GM10248 (cell line): ENCODE results near the gene CENPK.
"Not testable (repeated sequence)": the region's sequence is repeated elsewhere in the genome, so short reads cannot be mapped to it uniquely, and the experiment has no call there.

Experiments
- CTCF ChIA-PET: fragments of 300-600 bp; sonication (Branson Sonifier 250); formaldehyde crosslinking; extraction: SDS; loops from one replicate; lab custom pipeline; 2021; ENCODE audit warnings: antibody characterized with exemption; lab: Yijun Ruan, JAX
- POLR2A ChIA-PET: fragments of 350-650 bp; sonication (Branson Sonifier 250); formaldehyde crosslinking; extraction: SDS; loops from one replicate; lab custom pipeline; 2020; ENCODE audit warnings: antibody characterized with exemption; lab: Yijun Ruan, JAX
- DNase-seq: peaks from one replicate; pipeline ENCODE4 v3.0.0; 2012; ENCODE audit errors: extremely low spot score
- TF ChIP-seq, protein P1 (sequence below): IDR thresholded peaks from 2 replicates; pipeline ENCODE4 v1.5.1; 2012; ENCODE audit warnings: mild to moderate bottlenecking, low read depth; ENCODE audit errors: extremely low read depth, missing control alignments, control extremely low read depth

Gene CENPK, protein sequence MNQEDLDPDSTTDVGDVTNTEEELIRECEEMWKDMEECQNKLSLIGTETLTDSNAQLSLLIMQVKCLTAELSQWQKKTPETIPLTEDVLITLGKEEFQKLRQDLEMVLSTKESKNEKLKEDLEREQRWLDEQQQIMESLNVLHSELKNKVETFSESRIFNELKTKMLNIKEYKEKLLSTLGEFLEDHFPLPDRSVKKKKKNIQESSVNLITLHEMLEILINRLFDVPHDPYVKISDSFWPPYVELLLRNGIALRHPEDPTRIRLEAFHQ

DNA sequence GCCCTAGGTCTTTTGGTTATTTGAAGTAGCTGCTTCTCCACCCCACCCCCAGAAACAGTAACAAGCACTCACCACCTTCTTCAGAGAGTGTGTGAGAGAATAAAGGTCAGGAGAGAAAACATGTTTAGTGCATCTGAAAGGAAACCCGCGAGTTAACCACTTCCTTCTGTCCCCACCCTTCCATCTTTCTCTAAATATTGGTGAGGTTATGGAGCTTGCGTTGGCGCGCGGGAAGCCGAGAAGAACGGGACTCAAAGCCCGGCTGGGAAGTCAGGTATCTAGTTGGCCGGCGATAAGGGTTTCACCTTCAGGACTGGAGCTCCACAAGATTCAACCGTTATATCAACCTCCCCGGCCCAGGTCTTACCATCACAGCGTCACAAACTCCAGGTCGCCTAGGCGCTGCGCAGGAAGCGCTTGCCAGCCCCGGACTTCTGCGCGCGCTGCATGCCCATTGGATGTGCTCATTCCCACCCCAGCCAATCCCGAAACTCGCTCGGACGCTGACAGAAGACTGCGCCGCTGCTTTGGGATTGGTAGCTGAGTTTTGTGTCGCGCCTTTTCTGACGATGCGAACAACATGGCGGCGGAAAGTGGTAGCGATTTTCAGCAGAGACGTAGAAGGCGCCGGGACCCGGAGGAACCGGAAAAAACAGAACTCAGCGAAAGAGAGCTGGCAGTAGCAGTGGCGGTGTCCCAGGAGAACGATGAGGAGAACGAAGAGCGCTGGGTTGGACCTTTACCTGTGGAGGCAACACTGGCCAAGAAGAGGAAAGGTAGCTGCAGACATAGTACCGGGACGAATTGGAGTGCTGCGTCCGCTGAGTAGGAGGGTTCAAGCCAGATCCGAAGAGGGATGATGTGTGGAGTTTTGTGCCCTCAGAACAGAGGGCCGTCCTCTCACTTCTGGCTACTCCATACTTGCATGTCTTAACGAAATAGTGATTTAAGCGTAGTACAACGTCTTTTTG lies at the start of gene CENPK, which contains the start of gene PPWD1:
TSS of gene CENPK (minus strand) at position 438 of the 971 bp plus-strand sequence. CDS start 8,261 bp downstream, outside the sequence.
TSS of gene PPWD1 (plus strand) at position 566 of the 971 bp plus-strand sequence. CDS start at position 581, 15 bp downstream.
- TF ChIP-seq, protein P1, sequence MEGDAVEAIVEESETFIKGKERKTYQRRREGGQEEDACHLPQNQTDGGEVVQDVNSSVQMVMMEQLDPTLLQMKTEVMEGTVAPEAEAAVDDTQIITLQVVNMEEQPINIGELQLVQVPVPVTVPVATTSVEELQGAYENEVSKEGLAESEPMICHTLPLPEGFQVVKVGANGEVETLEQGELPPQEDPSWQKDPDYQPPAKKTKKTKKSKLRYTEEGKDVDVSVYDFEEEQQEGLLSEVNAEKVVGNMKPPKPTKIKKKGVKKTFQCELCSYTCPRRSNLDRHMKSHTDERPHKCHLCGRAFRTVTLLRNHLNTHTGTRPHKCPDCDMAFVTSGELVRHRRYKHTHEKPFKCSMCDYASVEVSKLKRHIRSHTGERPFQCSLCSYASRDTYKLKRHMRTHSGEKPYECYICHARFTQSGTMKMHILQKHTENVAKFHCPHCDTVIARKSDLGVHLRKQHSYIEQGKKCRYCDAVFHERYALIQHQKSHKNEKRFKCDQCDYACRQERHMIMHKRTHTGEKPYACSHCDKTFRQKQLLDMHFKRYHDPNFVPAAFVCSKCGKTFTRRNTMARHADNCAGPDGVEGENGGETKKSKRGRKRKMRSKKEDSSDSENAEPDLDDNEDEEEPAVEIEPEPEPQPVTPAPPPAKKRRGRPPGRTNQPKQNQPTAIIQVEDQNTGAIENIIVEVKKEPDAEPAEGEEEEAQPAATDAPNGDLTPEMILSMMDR: no peak
- ChIA-PET CTCF (interaction anchor here (1.0 to 1.6 kb wide), 7 partner anchors 11 to 752 kb away, joined by 3 to 5 read pairs (median 4); no protein-coding TSS in a partner anchor), POLR2A (no interaction called here)
- DNase-seq: peak; percentile 93

DNA sequence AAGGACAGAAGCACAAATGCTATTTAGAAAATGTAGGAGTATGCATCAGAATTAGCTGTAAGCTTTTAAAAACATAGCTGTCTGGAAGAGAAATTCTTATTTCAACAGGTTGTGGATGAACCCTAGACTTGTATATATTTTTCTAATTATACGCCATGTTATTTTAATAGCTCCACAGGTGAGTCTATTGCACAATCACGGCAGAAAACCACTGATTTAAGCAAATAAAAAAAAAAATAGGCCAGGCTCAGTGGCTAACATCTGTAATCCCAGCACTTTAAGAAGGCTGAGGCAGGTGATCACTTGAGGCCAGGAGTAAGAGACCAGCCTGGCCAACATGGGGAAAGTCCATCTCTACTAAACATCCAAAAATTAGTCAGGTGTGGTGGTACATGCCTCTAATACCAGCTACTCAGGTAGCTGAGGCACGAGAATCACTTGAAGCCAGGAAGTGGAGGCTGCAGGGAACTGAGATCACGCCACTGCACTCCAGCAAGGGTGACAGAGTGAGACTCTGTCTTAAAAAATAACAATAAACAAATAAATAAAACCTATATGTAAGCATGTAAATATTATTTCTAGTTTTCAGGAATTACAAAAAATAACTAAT lies 49.4 kb upstream of the CENPK start:
- no peak for DNase-seq
- ChIA-PET POLR2A (interaction anchor here (0.7 kb wide), 1 partner anchor 42 kb away, joined by 3 read pairs; no protein-coding TSS in a partner anchor), CTCF (interaction anchor here (0.9 to 1.8 kb wide), 3 partner anchors 11 to 35 kb away, joined by 3 to 6 read pairs (median 5); partner anchors contain the start of gene TRIM23)
- TF ChIP-seq, protein P1: no peak

DNA sequence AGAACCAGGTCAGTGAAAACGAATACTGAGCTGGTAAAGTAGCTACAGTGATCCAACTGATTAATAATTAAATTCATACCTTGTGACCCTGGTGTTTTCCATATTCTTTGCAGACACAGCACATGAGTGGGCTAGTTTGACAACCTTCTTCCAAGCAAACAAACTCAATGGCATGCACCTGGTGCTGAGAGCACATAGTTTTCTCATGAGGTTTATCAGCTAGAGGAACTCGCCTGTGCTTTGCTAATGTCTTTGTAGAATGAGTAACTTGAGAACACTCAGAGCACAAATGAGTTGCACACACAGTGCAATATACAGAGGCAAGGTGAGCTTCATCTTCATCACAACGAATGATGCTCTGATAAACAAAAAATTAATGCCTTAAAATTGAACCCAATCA lies 48.6 kb upstream of the CENPK start:
- CTCF ChIA-PET: interaction anchor here (0.9 to 1.8 kb wide), 2 partner anchors 12 to 17 kb away, joined by 3 to 6 read pairs; partner anchors contain the start of gene TRIM23
- no peak for DNase-seq
- POLR2A ChIA-PET: no interaction called here
- TF ChIP-seq, protein P1: no peak

DNA sequence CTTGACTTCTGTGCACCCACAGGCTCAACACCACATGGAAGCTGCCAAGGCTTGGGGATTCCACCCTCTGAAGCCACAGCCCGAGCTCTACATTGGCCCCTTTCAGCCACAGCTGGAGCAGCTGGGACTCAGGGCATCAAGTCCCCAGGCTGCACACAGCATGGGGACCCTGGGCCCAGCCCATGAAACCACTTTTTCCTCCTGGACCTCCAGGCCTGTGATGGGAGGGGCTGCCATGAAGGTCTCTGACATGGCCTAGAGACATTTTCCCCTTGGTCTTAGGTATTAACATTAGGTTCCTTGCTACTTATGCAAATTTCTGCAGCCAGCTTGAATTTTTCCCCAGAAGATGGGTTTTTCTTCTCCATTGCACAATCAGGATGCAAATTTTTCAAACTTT lies 38.8 kb upstream of the CENPK start:
- CTCF ChIA-PET, POLR2A ChIA-PET, DNase-seq: not testable (repeated sequence)

DNA sequence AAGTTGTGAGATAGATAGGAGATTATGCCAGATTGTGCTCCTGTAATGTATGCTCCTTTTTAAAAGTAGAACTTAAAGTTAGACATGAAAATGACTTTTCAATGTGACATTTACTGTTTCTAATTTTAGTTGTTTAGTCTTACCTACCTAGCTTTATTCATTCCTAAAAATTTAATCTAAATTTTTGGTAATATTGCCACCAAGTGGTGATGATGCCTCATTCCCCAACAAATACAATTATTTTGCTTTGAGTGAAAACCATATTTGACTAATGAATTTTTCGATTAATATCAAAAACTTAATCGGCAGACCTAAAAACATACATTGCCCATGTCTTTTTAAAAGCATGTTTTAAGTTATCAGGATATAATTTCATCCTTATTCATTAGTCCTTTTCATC lies 25.7 kb upstream of the CENPK start:
- POLR2A ChIA-PET: no interaction called here
- TF ChIP-seq, protein P1: no peak
- no peak for DNase-seq
- CTCF ChIA-PET: interaction anchor here (0.9 kb wide), 1 partner anchor 9 kb away, joined by 3 read pairs; no protein-coding TSS in a partner anchor

DNA sequence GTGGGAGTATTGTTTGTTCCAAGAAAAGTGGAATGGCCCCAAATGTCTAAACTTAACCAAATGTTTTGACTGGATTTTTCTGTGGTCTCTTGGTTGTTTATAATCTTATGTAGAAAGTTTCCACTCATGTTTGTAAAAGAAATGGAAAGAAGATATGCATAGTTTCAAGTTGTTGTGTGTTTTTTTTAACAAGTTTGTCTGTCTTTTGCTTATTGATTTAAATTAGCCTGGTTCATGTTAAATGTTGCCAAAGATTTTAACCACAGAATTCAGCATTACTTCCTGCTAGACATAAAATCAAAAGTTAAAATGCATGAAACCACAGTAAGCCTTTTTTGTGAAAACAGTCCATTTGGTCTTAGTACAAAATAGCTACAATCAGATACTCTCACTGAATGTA lies 14.2 kb upstream of the CENPK start:
- no peak for DNase-seq
- TF ChIP-seq, protein P1: no peak
- POLR2A ChIA-PET: no interaction called here
- CTCF ChIA-PET: no interaction called here
